OCI-LY1 (cell line): ENCODE results near the gene SARM1.

Experiments used
- H2AFZ ChIP-seq: fragments of 200-600 bp; sonication (generic), shearing (Covaris generic); 2 replicates; pipeline ENCODE4 v1.6.0; 2014; ENCODE audit warnings: antibody characterized with exemption, mild to moderate bottlenecking, low read length
- H3F3A ChIP-seq: fragments of 200-600 bp; sonication (generic), shearing (Covaris generic); 2 replicates; pipeline ENCODE4 v1.6.0; 2014; ENCODE audit warnings: mild to moderate bottlenecking, antibody characterized with exemption, low read length, moderate library complexity; ENCODE audit not compliant: insufficient read depth
- H3K27ac ChIP-seq: fragments of 200-600 bp; sonication (generic); 2 replicates; pipeline ENCODE4 v1.5.1; 2014; ENCODE audit warnings: low read length, mixed run types, mild to moderate bottlenecking, low read depth; ENCODE audit not compliant: poor library complexity, severe bottlenecking
- H3K27me3 ChIP-seq: fragments of 200-600 bp; sonication (generic); 2 replicates; pipeline ENCODE4 v1.6.0; 2014; ENCODE audit warnings: antibody characterized with exemption, mild to moderate bottlenecking, low read length, moderate library complexity; ENCODE audit not compliant: insufficient read depth
- H3K36me3 ChIP-seq: fragments of 200-600 bp; sonication (generic); 2 replicates; pipeline ENCODE4 v1.6.1; 2014; ENCODE audit warnings: mild to moderate bottlenecking, antibody characterized with exemption, low read length, moderate library complexity, mixed read lengths; ENCODE audit not compliant: insufficient read depth
- H3K4me1 ChIP-seq: fragments of 200-600 bp; sonication (generic); 2 replicates; pipeline ENCODE4 v1.5.1; 2014; ENCODE audit warnings: mild to moderate bottlenecking, low read length, moderate library complexity; ENCODE audit not compliant: insufficient read depth, severe bottlenecking
- H3K4me2 ChIP-seq: fragments of 200-600 bp; sonication (generic), shearing (Covaris generic); 2 replicates; pipeline ENCODE4 v1.6.1; 2014; ENCODE audit warnings: low read length
- H3K4me3 ChIP-seq: fragments of 200-600 bp; sonication (generic); 2 replicates; pipeline ENCODE4 v1.5.1; 2014; ENCODE audit warnings: low read length, low read depth, mild to moderate bottlenecking, mixed read lengths; ENCODE audit not compliant: poor library complexity, severe bottlenecking
- H3K79me2 ChIP-seq: fragments of 200-600 bp; shearing (Covaris generic); 2 replicates; pipeline ENCODE4 v1.6.1; 2016; ENCODE audit warnings: mixed run types, low read length, mixed read lengths; ENCODE audit not compliant: insufficient read depth
- H3K9ac ChIP-seq: fragments of 200-600 bp; sonication (generic), shearing (Covaris generic); 2 replicates; pipeline ENCODE4 v1.6.1; 2014; ENCODE audit warnings: mild to moderate bottlenecking, low read length, mixed read lengths
- H3K9me2 ChIP-seq: fragments of 200-600 bp; sonication (generic), shearing (Covaris generic); 2 replicates; pipeline ENCODE4 v1.6.1; 2014; ENCODE audit warnings: low read depth, mild to moderate bottlenecking, low read length, mixed read lengths
- H3K9me3 ChIP-seq: fragments of 200-600 bp; shearing (Covaris generic); 2 replicates; pipeline ENCODE4 v1.6.1; 2014; ENCODE audit warnings: low read length, mixed read lengths
- H4K20me1 ChIP-seq: fragments of 200-600 bp; sonication (generic), shearing (Covaris generic); 2 replicates; pipeline ENCODE4 v1.6.0; 2016; ENCODE audit warnings: mild to moderate bottlenecking, low read length; ENCODE audit not compliant: insufficient read depth
- CTCF ChIP-seq: fragments of 200-600 bp; sonication (generic), shearing (Covaris generic); IDR thresholded peaks from 2 replicates; pipeline ENCODE4 v1.5.1; 2017; ENCODE audit warnings: mild to moderate bottlenecking, antibody characterized with exemption, low read length, moderate library complexity, mixed read lengths
- EZH2 ChIP-seq: fragments of 200-600 bp; sonication (generic), shearing (Covaris generic); IDR thresholded peaks from 2 replicates; pipeline ENCODE4 v1.8.0; 2017; ENCODE audit warnings: borderline replicate concordance, mixed run types, mild to moderate bottlenecking, antibody characterized with exemption, low read length, moderate library complexity, mixed read lengths

Gene SARM1

DNA sequence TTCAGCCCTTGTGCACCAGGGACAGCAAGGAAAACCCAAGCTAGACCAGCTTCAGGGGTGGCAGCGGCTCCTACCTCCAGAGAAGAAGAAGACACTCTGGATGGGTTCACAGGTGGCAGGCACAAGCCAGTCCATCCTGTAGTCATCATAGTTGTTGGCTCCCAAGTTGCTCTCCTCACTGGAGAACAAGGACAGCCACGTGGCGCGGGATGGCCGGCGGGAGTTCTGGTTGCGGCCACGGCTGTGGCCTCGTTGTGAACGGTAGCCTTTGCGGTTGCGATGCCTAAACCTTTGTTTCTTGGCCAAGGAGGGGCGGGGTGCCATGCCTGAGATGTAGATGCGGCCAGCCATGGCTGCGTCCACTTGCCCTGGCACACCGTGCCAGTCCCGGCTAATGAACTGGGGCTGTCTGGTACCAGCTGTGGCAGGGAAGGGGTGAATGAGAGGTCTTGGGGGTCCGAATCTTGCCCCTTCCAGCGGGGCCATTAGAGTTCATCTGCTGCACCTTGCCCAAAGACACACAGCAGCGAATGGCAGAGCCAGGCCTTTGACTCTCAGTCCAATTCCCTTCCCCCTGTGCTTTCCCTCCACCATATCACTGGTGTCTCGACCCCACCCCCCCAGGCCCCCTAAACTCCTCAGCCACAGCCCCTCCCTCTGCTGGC, 3.7 kb upstream of the SARM1 start:
- Histone ChIP-seq H3K4me2 (no peak overlapping the region), H3K27ac (no peak overlapping the region), H3K4me3 (no peak overlapping the region), H4K20me1 (no peaks in the 10 kb centered on the region), H3F3A (no peaks in the 10 kb centered on the region; the same call in 1 of the 2 replicates), H3K36me3 (peaks cover 9% of the 10 kb centered on the region; the same call in 1 of the 2 replicates), H3K9me2 (no peaks in the 10 kb centered on the region), H3K27me3 (peaks cover 3% of the 10 kb centered on the region; the same call in 1 of the 2 replicates), H3K79me2 (no peaks in the 10 kb centered on the region), H2AFZ (no peak overlapping the region), H3K9ac (no peak overlapping the region), H3K4me1 (peaks cover 12% of the 10 kb centered on the region), H3K9me3 (no peaks in the 10 kb centered on the region)
- no peak for TF ChIP-seq EZH2
- TF ChIP-seq CTCF, result no peak

- H3K9me3 ChIP-seq, result no peaks in the 10 kb centered on the region
- H3K27me3 ChIP-seq, result peaks cover 4% of the 10 kb centered on the region; the same call in 1 of the 2 replicates
- no peak overlapping the region for H3K4me3 ChIP-seq
- no peak overlapping the region for H2AFZ ChIP-seq
- H3K4me2 ChIP-seq, result no peak overlapping the region
- no peaks in the 10 kb centered on the region for H3K9me2 ChIP-seq
- no peaks in the 10 kb centered on the region for H3K79me2 ChIP-seq
- H3F3A ChIP-seq, result no peaks in the 10 kb centered on the region; the same call in 1 of the 2 replicates
- no peak for TF ChIP-seq EZH2
- TF ChIP-seq CTCF, result no peak
- no peak overlapping the region for H3K9ac ChIP-seq
- H4K20me1 ChIP-seq, result no peaks in the 10 kb centered on the region
- no peak overlapping the region for H3K27ac ChIP-seq
- peaks cover 15% of the 10 kb centered on the region for H3K4me1 ChIP-seq
- peaks cover 3% of the 10 kb centered on the region; the same call in 1 of the 2 replicates for H3K36me3 ChIP-seq
Measured at GRCh38 chr17:28368306-28368831, 3.1 kb upstream of the SARM1 start.

GRCh38 chr17:28368915-28369683, 2.4 kb upstream of the SARM1 start:
- Histone ChIP-seq H3K4me3 (no peak overlapping the region), H3K27me3 (peaks cover 4% of the 10 kb centered on the region; the same call in 1 of the 2 replicates), H3K9ac (no peak overlapping the region), H3F3A (no peaks in the 10 kb centered on the region; the same call in 1 of the 2 replicates), H3K36me3 (no peaks in the 10 kb centered on the region; the same call in 1 of the 2 replicates), H2AFZ (no peak overlapping the region), H3K27ac (no peak overlapping the region), H3K9me3 (no peaks in the 10 kb centered on the region), H3K4me1 (peaks cover 15% of the 10 kb centered on the region), H3K79me2 (no peaks in the 10 kb centered on the region), H4K20me1 (no peaks in the 10 kb centered on the region), H3K4me2 (no peak overlapping the region), H3K9me2 (no peaks in the 10 kb centered on the region)
- TF ChIP-seq EZH2 (no peak), CTCF (no peak)
